ENCODE data around the gene CTNNA2. TPM values are rescaled to one million over a fixed set of nuclear protein-coding genes. Genes with fewer than 3 reads are reported as not detected.

CTNNA2 gene
- total RNA-seq, 1 experiment from 2014 or later = 5.5 TPM

DNA sequence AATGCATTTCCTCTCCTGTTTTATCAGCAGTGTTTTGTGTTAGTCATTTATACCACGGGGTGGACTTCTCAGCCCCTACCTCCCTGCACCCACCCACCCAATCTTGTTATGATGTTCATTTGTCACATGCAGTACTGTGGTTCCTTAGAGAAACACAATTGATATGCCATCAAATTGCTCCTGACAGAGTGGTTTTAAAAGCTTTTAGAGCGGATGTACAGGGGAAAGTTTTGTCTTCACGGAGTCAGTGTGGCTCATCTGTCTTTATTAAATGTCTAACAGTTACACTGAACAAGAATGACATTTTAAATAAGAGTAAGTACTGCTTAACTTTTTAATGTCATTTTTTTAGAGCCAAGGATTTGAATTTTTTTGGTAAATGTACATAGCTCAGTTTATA is 634.8 kb downstream of the CTNNA2 start:
- Histone ChIP-seq H3K18ac (ENCODE audit: insufficient read length, low read depth, low read length) (no peak overlapping the region), H3K27ac (ENCODE audit: insufficient read length, low read depth, low read length) (no peak overlapping the region), H3K79me1 (ENCODE audit: insufficient read depth, low read depth, low read length, poor library complexity, severe bottlenecking) (no peaks in the 10 kb centered on the region), H4K5ac (ENCODE audit: insufficient read length, low read depth, low read length) (no peak overlapping the region), H2BK12ac (ENCODE audit: insufficient read length, low read depth, low read length) (no peak overlapping the region), H2BK20ac (ENCODE audit: low read depth, low read length, poor library complexity, severe bottlenecking) (no peak overlapping the region), H3K23me2 (ENCODE audit: insufficient read length, low read depth, low read length, poor library complexity, severe bottlenecking) (no peaks in the 10 kb centered on the region), H3K9ac (ENCODE audit: extremely low read depth, insufficient read length, low read length) (no peak overlapping the region), H2AK5ac (ENCODE audit: insufficient read length, low read length) (no peak overlapping the region), H3K9me3 (ENCODE audit: control insufficient read depth, low read depth, low read length) (no peaks in the 10 kb centered on the region), H3K4ac (ENCODE audit: low read depth, low read length) (no peak overlapping the region), H3K23ac (ENCODE audit: insufficient read length, low read depth, low read length) (no peak overlapping the region), H2BK5ac (ENCODE audit: insufficient read length, low read length) (no peak overlapping the region), H4K91ac (ENCODE audit: insufficient read length, low read depth, low read length) (no peak overlapping the region), H3K56ac (ENCODE audit: insufficient read length, low read depth, low read length) (no peak overlapping the region), H2BK120ac (ENCODE audit: low read depth, low read length, poor library complexity, severe bottlenecking) (no peak overlapping the region), H4K8ac (replicated peaks; ENCODE audit: insufficient read length, low read depth, low read length) (no peak overlapping the region), H3T11ph (ENCODE audit: low read length) (no peak overlapping the region), H2AFZ (ENCODE audit: low read length) (no peak overlapping the region), H3K4me1 (ENCODE audit: insufficient read depth, low read length) (no peaks in the 10 kb centered on the region), H3K14ac (ENCODE audit: insufficient read depth, low read length) (no peak overlapping the region), H3K27me3 (ENCODE audit: insufficient read depth, low read length) (no peaks in the 10 kb centered on the region), H4K20me1 (ENCODE audit: control insufficient read depth, insufficient read depth, insufficient read length) (no peaks in the 10 kb centered on the region), H3K4me2 (ENCODE audit: insufficient read depth, insufficient read length, low read length) (no peak overlapping the region), H3K79me2 (ENCODE audit: insufficient read depth, low read length) (no peaks in the 10 kb centered on the region), H2BK15ac (ENCODE audit: low read depth, low read length) (no peak overlapping the region)
- no peak for TF ChIP-seq CTCF (conservative IDR thresholded peaks at IDR 0.05)
- no peak for DNase-seq
- H3K4me3 Mint-ChIP-seq = no peak overlapping the region
- no peaks in the 10 kb centered on the region for H3K9me3 Mint-ChIP-seq
- no peaks in the 10 kb centered on the region for H3K27me3 Mint-ChIP-seq (ENCODE audit: low read depth)
- 0 out of 4 replicates have a peak, but pooled peaks cover 0 to 5% of the 10 kb centered on the region in 2 experiments for H3K4me1 Mint-ChIP-seq
- WGBS (ENCODE audit: extremely low coverage, insufficient read length, low lambda C conversion rate) = no CpG with 5 or more reads among the region's 3 CpGs
- no peak overlapping the region for H3K27ac Mint-ChIP-seq
- H3K36me3 Mint-ChIP-seq (ENCODE audit: insufficient read depth in 1 of 3, low read depth in 3 of 3) = peaks cover 0 to 2% (median 0%) of the 10 kb centered on the region in 3 experiments; a peak in 1 of 7 replicates

All from H9 (cell line).